ENCODE results near the gene RAB5A. TPM values are rescaled to one million over a fixed set of nuclear protein-coding genes. Genes with fewer than 3 reads are reported as not detected.

The RAB5A gene
- total RNA-seq, 6 experiments from 2014 or later: 23.9 to 44.1 (median 30.8) TPM

GRCh38 chr3:19945534-19945933, 1.4 kb upstream of the RAB5A start:
- Histone ChIP-seq H3K27ac (peak overlapping the region; percentile 91 to 99 (median 96)), H3K27me3 (no peaks in the 10 kb centered on the region), H3K4me1 (peaks cover 0 to 23% (median 8%) of the 10 kb centered on the region in 4 donors), H3K36me3 (no peaks in the 10 kb centered on the region), H3K9me3 (no peaks in the 10 kb centered on the region), H3K4me3 (peak overlapping the region; percentile 94 to 97 (median 94))
- ATAC-seq: peak in 2 of 4 donors; percentile 21 to 31
- no peak for TF ChIP-seq POLR2A (IDR thresholded peaks at IDR 0.05)
- TF ChIP-seq CTCF (IDR thresholded peaks at IDR 0.05): no peak
- DNase-seq: no peak
- intact Hi-C loops (cut with DNase I): no loop called here
- 41% methylated on average over 9 of the region's 9 CpGs for WGBS (ENCODE audit: insufficient coverage, low coverage, low lambda C conversion rate, missing lambda C conversion rate)

GRCh38 chr3:19945969-19946831, 697 bp upstream of the RAB5A start:
- Histone ChIP-seq H3K4me3 (peak overlapping the region; percentile 94 to 97 (median 94)), H3K4me1 (peaks cover 0 to 23% (median 8%) of the 10 kb centered on the region in 4 donors), H3K36me3 (peaks cover 0 to 3% (median 0%) of the 10 kb centered on the region in 4 donors), H3K27me3 (no peaks in the 10 kb centered on the region), H3K27ac (peak overlapping the region; percentile 91 to 99 (median 96)), H3K9me3 (no peaks in the 10 kb centered on the region)
- DNase-seq (peak in 2 of 3 donors; percentile 33 to 50), ATAC-seq (peak in 3 of 4 donors; percentile 1 to 19 (median 3))
- intact Hi-C loops (cut with DNase I): no loop called here
- WGBS (ENCODE audit: insufficient coverage, low coverage, low lambda C conversion rate, missing lambda C conversion rate): 36% methylated on average over 26 of the region's 26 CpGs
- TF ChIP-seq POLR2A (IDR thresholded peaks at IDR 0.05) (no peak), CTCF (IDR thresholded peaks at IDR 0.05) (no peak)

- Histone ChIP-seq H3K27me3 (no peaks in the 10 kb centered on the region), H3K4me1 (peaks cover 0 to 23% (median 8%) of the 10 kb centered on the region in 4 donors), H3K27ac (peak overlapping the region; percentile 91 to 99 (median 96)), H3K9me3 (no peaks in the 10 kb centered on the region), H3K4me3 (peak overlapping the region; percentile 94 to 97 (median 94)), H3K36me3 (peaks cover 0 to 14% (median 0%) of the 10 kb centered on the region in 4 donors)
- intact Hi-C loops (cut with DNase I): no loop called here
- ATAC-seq: peak; percentile 34 to 46 (median 40)
- WGBS (ENCODE audit: insufficient coverage, low coverage, low lambda C conversion rate, missing lambda C conversion rate): under 1% methylated on average over 14 of the region's 30 CpGs
- peak; percentile 55 to 69 (median 62) for DNase-seq
- TF ChIP-seq CTCF (IDR thresholded peaks at IDR 0.05) (no peak), POLR2A (IDR thresholded peaks at IDR 0.05) (no peak)
Measured at GRCh38 chr3:19947549-19948225, 790 bp downstream of the RAB5A start.

GRCh38 chr3:19948226-19948591, 1.3 kb downstream of the RAB5A start:
- Histone ChIP-seq H3K27ac (peak overlapping the region; percentile 91 to 99 (median 96)), H3K27me3 (no peaks in the 10 kb centered on the region), H3K36me3 (peaks cover 0 to 14% (median 0%) of the 10 kb centered on the region in 4 donors), H3K4me1 (peaks cover 0 to 23% (median 8%) of the 10 kb centered on the region in 4 donors), H3K4me3 (peak overlapping the region; percentile 94 to 97 (median 94)), H3K9me3 (no peaks in the 10 kb centered on the region)
- intact Hi-C loops (cut with DNase I): no loop called here
- WGBS (ENCODE audit: insufficient coverage, low coverage, low lambda C conversion rate, missing lambda C conversion rate): 2% methylated on average over 2 of the region's 2 CpGs
- DNase-seq: no peak
- no peak for ATAC-seq
- TF ChIP-seq POLR2A (IDR thresholded peaks at IDR 0.05) (no peak), CTCF (IDR thresholded peaks at IDR 0.05) (no peak)

Measured in right lobe of liver (tissue), 6 donors.